ENCODE measurements around the gene PVR. TPM values are rescaled to one million over a fixed set of nuclear protein-coding genes. Genes with fewer than 3 reads are reported as not detected.
"Not testable (repeated sequence)": the region's sequence is repeated elsewhere in the genome, so short reads cannot be mapped to it uniquely, and the experiment has no call there.

PVR gene, protein sequence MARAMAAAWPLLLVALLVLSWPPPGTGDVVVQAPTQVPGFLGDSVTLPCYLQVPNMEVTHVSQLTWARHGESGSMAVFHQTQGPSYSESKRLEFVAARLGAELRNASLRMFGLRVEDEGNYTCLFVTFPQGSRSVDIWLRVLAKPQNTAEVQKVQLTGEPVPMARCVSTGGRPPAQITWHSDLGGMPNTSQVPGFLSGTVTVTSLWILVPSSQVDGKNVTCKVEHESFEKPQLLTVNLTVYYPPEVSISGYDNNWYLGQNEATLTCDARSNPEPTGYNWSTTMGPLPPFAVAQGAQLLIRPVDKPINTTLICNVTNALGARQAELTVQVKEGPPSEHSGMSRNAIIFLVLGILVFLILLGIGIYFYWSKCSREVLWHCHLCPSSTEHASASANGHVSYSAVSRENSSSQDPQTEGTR
- polyA plus RNA-seq (2013, experiment 1 of 2; ENCODE audit: insufficient read length) = 80.2 TPM
- polyA plus RNA-seq (2013, experiment 2 of 2; ENCODE audit: insufficient read length) = 82.1 TPM

DNA sequence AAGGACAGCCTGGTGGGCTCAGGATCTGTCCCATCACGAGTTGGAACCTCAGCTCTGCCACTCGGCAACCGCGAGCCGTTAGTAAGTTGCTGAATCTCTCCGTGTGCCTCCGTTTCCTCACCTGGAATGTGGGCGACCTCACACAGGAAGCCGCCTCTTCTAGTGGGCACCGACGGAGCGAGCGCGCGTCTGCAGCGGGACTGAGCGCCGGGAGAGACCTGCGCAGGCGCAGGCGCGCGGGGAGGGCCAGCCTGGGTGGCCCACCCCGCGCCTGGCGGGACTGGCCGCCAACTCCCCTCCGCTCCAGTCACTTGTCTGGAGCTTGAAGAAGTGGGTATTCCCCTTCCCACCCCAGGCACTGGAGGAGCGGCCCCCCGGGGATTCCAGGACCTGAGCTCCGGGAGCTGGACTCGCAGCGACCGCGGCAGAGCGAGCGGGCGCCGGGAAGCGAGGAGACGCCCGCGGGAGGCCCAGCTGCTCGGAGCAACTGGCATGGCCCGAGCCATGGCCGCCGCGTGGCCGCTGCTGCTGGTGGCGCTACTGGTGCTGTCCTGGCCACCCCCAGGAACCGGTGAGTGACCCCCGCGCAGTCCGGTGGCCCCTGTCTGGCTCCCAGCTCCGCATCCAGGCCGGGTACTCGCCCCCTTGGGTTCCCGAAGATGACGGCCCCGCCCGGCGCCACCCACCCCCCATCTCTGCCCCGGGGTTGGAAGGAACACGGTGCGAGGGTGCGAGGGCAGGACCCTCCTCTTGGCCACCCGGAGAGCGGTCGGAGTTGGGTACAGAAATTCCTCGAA, at the start of gene PVR:
PVR (plus strand) TSS at position 306 of the 797 bp plus-strand sequence; CDS start at position 493, 187 bp downstream.
- DNase-seq = peak; percentile 82

DNA sequence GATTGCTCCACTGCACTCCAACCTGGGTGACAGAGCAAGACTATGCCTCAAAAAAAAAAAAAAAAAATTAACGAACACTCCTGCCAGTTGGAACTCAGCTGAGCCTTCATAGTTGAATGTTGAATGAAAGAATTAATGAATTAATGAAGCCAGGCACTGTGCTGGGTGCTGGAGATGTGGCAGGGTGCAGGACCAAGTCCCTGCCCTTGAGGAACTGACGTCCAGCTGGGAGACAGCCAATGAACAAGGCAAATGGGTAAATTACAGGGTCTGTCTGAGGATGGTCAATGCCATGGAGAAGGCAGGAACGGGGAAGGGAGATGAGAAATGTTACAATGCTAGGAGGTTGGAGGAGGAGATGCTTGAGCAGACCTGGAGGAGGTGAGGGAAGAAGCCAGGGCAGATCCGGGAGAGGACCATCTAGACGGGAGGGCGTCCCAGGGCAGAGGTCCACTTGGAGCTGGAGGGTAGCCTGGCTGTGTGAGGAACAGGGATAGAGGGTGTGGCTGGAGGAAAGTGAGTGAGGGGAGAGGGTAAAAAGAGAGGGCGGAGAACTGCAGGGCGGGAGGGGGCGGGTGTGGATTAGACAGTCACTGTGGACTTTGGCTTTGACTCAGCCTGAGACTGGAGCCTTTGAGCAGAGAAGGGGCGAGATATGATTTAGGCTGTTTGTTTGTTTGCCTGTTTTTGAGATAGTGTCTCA, 47.1 kb upstream of the PVR start:
- DNase-seq = no peak

DNA sequence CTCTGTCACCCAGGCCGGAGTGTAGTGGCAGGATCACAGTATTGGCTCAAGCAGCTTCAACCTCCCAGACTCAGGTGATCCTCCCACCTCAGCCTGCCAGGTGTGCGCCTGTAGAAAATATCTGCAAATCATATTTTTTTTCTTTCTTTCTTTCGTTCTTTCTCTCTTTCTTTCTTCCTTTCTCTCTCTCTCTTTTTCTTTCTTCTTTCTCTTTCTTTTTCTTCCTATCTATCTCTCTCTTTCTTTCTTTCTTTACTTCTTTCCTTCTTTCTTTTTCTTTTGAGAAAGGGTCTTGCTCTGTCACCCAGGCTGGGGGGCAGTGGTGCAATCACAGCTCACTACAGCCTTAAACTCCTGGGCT, 46.6 kb upstream of the PVR start:
- no peak for DNase-seq

DNA sequence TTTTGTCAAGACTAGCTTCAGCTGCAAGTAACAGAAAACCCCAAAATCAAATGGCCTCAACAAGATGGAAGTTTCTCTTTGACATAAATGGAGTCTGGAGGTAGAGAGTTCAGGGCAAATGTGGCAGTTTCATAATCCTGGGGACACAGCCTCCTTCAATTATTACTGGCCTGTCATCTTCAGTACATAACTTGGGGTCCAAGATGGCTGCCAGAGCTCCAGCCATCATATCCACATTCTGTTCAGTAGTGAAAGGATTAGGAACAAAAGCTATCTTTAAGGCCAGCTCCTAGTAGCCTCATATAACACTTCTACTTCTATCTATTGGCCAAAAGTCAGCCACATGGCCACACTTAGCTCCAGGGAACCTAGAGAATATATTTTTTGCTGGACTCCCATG, 45.4 kb upstream of the PVR start:
- no peak for DNase-seq

DNA sequence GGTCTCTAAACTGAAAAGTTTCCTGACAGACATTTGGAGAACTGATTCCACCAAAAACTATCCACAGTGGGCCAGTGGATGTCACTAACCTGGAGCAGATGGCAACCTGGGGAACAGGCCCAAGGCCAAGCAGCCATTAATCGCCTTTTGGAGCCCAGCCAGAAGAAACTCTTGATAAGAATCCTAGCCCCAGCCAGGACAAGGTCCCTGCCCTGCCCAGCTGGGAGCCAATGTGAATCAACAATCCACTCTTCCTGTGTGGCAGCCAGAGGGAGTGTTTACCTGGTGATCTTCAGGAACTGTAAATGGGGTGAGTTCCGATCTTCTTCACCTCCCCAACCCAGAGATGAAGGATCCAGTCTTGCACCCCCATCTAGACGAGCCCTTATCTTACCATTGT, 44.8 kb upstream of the PVR start:
- no peak for DNase-seq

DNA sequence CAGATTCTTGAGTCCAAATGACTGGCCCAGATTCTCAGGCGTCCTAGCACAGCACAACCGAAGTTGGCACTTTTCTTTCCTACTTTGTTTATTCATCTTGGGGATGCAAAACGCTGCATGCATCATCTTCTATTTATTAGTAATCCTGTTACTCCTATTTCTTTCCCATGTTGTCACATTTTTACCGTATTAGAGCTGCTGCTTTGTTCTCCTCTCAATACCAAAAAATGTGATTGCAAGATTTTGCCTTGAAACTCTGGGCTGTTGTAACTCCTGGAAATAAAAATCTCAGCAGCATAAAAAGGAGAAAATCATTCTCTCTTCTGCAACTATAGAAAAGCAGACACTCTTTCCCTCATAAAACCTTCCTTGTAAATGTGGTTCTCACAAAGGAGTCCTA, 43.2 kb upstream of the PVR start:
- peak; percentile 27 for DNase-seq

DNA sequence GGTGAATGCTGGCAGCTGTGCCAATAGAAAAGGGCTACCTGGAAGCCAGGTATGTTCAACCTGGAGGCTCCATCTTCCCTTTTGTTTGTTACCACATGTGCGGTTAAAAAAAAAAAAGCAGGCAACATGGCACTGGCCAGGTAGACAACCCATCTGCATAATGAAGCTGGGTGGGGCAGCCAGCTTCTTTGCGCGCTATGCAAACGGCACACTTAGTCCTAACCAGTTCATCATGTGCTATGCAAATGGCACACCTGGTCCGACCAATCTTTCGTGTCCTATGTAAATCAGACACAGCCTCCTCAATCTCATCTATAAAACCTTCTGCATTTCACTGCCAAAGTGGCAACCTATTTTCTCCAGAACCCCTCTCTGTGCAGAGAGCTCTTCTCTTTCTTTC, 41.6 kb upstream of the PVR start:
- no peak for DNase-seq

DNA sequence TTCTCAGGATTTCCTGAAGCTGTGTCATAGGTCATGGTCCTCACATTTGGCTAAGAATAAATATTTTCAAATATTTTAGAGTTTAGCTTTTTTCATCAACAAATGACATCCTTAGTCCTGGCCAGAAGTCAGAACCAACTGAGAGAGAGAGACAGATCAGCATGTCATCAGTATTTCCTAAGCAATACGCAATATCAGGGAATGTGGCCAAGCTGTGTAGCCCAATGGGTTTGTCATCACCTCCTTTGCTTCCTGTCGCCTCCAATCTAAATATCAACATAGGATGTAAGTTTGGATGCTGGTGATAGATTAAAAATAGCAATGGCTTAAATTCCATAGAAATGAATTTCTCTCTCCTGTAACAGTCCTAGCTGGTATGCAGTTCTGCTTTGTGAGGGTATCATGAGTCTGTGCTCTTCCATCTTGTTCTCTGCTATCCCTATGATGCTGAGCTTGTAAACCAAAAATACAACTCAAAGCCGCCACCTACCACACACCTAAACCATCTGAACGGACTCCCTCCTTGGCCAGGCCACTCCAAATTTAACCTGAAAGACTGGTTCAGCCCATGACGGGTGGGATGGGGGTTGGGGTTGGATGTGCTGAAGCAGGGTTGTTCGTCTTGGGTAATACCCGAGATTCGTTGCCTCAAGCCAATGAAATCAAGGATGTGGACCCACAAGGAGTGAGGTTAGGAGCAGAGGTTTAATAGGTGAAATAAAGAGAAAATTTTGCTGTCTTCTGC, 40.3 kb upstream of the PVR start:
- DNase-seq = peak; percentile 98

DNA sequence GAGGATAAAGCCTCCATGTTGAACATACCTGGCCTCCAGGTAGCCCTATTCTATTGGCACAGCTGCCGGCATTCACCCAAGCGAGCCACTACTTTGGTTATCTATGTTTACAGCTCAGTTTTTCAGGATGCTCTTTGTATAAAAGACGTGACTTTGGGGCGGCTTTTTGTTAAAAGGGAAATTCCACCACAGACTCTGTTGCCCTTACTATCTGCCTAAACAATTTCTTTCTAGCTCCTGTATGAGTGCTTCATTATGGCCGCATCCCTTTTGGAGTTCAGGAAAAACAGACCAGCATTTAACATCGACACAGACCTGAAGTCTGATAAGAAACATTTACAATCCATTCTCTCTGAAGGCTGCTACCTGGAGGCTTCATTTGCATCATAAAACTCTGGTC, 39.5 kb upstream of the PVR start:
- DNase-seq = no peak

DNA sequence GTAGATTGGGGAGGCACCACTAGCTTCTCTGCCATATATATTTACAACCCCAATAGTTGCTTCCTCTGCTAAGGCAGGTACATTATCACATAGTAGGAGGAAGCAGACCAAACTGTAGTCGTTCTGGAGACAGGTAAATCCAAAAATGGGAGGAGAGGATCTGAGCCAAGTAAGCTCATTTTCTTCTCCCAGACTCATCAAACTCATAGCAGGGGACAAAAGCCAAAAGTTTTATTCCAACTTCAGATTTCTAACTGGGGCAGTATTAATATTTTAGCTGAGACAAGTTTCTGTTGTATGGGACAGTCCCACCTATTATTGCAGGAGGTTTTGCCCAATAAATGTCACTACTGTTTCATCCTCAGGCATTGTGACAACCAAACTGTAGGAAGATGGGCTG, 38.2 kb upstream of the PVR start:
- DNase-seq = no peak

DNA sequence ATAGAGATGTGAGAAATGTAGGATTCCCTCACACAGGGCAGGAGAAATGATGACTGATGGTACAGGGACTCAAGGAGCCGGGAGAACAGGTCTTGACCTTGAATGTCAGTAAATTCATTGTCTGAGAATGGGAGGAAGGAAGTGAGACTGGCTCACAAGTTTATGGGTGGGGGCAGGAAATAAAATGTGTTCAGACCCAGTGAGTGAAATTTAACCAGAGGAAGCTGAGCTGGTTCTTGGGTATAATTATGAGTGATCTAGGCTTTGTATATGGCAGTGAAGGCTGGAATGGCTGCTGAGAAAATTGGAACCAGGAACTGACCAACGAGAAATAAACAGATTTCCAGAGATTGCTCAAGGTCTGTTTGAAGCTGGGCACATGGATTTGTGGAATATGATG, 36.7 kb upstream of the PVR start:
- peak; percentile 13 for DNase-seq

DNA sequence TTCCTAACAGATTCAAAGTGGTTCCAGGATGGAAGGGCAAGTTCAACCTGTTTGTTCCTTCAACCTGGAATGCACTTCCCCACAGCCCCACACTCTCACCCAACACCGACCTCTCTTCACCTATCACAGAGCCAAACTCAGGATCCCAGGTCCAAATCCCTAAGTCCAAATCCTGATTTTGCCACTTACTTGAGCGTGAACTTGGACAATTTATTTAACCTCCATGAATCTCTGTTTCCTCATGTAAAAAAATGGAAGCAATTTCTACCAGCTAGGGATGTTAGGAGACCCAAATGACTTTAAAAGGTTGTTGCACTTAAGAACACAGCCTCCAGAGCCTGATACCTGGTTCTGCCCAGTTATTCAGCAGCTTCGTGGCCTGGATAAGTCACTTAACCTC, 35.8 kb upstream of the PVR start:
- DNase-seq = no peak

DNA sequence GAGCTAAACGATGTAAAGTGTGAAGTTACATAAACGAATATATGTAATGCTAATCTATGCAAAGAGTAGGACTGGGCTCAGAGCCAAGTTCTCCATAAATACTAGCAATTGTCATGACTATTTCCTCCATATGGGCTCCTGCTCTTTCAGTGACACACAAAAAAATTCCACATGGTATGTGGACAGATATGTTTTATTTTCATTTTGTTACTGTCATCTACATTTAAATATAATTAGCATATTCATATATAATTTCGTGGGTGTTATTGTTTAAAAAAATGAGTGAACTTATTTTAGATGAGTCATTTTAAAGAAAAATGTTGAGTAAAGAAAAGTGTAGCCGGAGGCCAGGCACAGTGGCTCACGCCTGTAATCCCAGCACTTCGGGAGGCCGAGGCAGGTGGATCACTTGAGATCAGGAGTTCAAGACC, 35.3 kb upstream of the PVR start:
- peak; percentile 84 for DNase-seq

DNA sequence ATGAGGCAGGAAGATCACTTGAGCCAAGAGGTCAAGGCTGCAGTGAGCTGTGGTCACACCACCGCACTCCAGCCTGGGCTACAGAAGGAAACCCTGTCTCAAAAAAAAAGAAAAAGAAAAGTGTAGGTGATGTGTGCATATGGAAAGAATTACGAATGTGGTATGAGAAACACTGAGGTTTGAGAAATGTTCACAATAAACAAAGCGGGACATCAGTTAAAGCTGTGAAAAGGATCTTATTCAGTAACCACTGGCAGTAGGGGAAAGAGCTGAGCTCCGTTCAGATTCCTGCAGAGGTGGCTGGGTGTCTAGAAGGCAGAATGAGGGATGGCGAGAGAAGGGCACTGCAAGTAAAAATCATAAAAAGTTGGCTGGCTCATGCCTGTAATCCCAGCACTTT, 34.5 kb upstream of the PVR start:
- DNase-seq = no peak

DNA sequence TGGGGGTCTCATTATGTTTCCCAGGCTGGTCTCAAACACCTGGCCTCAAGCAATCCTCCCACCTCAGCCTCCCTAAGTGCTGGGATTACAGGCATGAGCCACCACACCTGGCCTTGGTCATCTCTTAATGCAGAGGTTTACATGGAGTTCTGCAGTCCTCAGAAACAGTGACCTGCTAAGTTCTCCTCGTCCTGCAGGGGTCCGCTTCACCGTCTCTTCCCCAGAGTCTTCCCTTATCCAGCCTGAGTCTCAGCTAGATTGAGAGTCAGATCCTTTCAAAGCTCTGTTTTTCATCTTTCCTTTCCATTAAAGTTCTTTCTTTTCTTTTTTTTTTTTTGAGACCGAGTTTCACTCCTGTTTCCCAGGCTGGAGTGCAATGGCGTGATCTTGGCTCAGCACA, 33.2 kb upstream of the PVR start:
- DNase-seq = not testable (repeated sequence)

DNA sequence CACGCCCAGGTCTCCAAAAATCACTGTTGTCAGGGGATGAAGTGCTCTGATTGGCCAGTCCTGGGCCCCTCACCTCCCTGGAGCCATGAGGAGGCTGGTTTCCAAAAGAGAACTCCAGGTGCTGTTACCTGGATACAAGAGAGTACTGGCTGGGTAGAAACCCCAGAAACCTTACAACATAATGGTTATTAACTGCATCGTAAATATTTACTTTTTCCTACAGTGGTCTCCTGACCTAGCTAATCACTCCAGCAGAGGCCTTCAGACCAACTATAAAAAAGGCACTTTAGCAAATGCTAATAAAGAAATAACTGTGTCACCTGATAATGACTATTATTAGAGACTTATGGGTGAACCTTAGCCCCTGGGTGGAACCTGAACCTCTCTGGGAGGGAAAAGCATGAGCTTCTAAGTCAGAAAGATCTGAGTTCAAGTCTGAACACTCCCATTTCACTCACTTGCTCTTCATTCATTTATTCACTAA, 31.9 kb upstream of the PVR start:
- DNase-seq = no peak

DNA sequence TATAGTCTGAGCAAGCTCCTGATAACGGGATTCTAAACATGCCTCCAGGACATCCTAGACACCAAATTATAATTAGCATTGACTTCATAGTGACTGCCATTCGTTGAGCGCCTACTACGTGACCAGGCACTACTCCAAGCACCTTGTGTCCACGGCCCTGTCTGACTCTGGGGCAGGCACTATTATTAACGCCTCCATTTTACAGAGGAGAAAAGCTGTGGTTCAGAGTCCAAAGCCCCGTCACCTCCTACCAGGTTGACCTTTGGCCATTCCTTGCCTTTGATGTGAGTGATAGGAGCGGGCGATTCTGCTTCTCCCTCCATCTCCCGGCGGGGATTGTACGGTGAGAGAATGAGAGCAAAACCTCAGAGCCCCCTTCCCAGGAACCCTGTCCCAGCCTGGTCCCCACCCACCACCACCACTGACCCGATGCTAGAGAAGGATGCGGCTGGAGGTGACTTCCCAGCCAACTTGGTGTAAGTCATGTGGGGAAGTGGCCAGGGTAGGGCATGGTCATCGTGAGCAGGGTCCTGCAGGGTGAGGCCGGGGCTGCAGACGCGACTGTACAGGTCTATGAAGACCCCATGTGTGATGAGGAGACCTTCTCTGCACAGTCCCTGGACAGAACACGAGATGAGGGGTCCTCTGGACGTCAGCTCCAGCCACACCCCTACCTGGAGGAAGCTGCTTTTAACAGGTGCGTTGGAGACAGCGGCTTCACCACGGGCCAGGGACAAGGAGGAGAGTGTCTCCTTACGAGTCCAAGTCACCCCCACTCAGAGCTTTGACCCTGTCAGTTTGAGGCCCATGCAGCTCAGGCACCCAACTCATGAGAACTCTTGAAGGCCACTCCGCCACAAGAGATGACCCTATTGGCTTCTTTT, 30.2 kb upstream of the PVR start, which contains the start of gene IGSF23:
IGSF23 (plus strand) TSS at position 269 of the 884 bp plus-strand sequence; CDS start at position 352, 83 bp downstream.
- DNase-seq = no peak

DNA sequence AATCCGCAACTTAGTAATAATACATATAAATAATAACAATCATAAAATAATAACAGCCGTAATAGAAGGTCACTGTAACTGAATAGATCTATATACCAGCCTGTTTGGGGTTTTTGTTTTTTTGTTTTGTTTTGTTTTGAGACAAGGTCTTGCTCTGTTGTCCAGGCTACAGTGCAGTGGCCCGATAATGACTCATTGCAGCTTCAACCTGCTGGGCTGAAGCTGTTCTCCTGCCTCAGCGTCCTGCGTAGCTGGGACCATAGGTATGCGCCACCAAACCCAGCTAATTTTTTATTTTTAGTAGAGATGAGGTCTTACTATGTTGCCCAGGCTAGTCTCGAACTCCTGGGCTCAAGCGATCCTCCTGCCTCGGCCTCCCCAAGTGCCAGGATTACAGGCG, 29.4 kb upstream of the PVR start:
- DNase-seq = no peak

DNA sequence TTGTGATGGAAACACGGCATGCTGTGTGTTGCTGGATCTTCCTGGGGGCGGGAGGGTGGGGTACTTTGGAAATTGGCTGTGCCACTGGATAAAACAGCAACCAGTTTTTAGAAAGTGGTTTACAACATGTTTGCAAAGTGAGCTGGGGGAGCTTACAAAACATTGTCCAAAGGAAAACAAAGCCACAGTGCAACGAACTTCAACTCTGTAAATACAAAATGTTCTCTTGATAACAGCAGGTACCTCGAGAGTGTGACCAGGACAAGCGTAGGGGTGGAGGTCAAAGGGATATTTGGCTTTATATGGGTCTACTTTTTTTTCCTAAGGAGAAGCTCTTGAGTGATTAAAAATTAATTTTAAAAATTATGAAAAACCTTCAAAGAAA, 27.9 kb upstream of the PVR start:
- DNase-seq = no peak

DNA sequence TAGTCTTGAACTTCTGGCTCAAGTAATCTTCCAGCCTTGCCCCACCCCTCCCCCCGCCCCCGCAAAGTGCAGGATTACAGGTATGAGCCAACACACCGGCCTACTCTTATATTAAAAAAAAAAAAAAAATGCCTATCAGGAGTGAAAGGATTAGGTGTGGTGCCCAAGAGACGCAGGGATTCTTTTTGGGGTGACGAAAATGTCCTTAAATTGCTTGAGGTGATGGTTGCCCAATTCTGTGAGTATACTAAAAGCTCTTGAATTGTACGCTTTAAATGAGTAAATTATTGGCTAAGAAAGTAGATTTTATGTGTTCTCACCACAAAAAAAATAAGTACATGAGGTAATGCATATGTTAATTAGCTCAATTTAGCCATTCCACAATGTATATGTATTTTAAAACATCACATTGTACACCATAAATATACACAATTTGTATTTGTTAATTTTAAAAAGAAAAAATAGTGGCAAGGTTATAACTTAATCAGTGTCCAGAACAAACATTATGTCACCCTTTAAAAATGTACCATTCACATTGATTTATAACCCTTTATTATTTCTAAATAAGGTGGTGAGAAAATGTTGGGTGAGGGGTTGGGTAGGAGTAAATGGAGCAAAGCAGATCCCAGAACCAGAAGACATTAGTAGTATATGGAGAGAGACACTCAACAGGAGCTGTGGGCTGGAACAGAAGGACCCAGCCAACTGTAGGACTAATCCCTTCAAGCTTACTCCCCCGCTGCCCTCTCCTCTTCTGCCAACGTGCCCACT, 26.4 kb upstream of the PVR start:
- no peak for DNase-seq

Data from fibroblast of skin of scalp (primary cell).